ENCODE results near the gene DDX47.

Gene DDX47

DNA sequence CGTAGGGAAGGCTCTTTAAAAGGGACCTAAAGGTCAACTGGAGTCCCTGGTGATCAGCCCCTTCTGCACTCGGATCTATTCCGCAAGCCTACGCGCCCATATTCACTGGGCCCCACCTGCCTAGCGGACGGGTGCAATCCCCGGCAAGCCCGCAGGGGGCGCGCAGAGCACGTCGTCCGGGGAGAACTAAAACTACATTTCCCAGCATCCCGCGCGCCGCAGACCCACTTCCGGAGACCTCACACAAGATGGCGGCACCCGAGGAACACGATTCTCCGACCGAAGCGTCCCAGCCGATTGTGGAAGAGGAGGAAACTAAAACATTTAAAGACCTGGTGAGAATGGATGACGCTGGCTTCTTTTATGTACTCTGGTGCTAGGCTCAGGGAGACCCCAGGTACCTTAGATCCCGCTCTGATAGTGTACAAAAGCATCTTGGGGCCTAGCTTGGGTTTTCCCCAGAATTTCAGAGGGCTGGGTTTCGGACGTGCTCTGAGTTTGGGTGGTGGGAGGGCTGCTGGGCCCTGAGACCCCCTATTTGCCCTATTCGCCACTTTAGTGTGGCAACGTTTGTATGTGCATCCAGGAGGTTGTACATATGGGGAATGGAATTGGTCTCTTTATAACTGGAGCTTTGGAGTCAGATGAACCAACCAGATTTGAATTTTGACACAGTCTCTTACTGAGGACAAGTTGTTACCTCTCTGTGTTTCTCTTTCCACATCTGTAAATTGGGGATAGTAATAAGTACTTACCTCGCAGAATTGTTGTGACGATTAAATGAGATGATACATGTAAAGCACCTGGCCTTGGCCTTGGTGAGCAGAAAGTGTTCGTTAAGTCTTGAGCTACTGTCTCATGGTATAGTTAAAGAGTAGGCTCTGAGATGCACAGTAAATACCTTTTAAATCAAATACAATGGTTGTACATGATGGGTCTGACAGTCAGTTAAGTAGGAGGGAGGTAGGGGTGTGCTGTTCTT is at the start of gene DDX47:
Gene DDX47, plus strand, starts transcription at position 227 of the 982 bp plus-strand sequence. Its CDS starts 22 bp downstream, at position 249.
- DNase-seq (ENCODE audit: low read depth in 2 of 3, low spot score in 2 of 3): peak; percentile 92 to 98 (median 98)

DNA sequence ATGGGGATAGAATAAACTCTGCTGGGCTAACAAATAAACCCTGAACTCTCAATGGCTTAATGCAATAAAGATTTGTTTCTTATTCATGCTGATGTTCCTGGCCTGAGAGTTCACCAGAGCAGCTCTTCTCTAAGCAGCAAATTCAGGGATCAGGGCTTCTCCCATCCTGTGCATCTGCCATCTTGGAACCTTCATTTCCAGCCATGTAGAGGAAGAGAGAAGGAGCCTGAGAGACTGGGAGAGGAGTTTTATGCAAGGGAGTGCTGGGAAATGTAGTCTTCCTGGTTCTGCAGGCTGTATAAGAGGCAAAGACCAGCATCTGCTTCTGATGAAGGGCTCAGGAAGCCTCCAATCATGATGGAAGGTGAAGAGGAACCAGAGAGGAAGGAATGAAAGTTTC is 48.3 kb upstream of the DDX47 start:
- no peak for DNase-seq (ENCODE audit: low read depth in 2 of 3, low spot score in 2 of 3)

- DNase-seq (ENCODE audit: low read depth in 2 of 3, low spot score in 2 of 3): no peak
Measured at GRCh38 chr12:12770262-12770661, 42.9 kb upstream of the DDX47 start.

DNA sequence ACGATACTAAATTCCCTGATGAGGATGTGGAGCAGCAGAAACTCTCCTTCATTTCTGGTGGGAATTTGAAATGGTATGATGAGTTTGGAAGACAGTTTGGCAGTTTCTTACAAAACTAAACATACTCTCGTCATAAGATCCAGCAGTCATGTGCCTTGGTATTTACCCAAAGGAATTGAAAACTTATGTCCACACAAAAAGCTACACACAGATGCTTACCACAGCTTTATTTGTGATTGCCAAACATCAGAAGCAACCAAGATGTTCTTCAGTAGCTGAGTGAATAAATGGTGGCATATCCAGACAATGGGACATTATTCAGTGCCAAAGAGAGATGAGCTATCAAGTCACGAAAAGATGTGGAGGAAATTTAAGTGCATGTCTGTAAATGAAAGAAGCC is 38.4 kb upstream of the DDX47 start:
- no peak for DNase-seq (ENCODE audit: low read depth in 2 of 3, low spot score in 2 of 3)

DNA sequence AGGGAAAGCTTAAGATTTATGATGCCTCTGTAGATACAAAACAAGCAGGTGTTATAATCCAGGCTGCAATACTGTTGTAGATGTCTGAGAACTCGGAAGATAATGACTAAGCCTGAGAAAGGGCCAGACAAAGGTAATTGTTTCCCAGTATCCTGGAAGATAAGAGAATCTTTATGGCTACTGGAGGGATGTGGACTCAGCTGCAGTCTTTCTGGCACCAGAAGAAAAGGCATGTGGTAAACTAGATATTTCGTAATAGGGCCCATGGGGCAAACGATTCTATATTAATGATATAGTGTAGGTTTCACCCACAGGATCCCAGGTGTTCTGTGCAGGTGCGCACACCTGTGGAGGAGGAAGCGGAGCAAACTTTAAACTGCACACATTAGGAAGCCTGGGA is 36.9 kb upstream of the DDX47 start:
- DNase-seq (ENCODE audit: low read depth in 2 of 3, low spot score in 2 of 3): no peak

DNA sequence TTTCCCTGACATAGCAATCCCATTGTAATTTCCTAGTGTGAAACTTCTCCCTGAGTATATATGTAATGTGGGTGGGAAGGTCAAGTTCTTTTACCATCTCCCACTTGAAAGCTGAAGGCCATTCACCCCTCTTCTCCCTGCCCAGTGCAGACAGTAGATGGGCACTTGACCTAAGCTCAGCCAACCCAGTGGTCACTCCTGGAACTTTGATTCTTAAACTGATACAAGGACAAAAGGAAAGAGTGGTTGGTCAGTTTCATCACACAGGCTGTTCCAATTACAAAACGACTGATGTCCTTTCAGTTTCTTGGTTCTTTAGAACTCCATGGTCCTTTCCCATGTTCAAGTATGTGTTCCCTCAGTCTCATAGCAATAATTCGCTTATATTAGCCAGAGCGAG is 36.1 kb upstream of the DDX47 start:
- no peak for DNase-seq (ENCODE audit: low read depth in 2 of 3, low spot score in 2 of 3)

- DNase-seq (ENCODE audit: low read depth in 2 of 3, low spot score in 2 of 3): no peak
Measured at GRCh38 chr12:12779007-12779406, 34.1 kb upstream of the DDX47 start.

- no peak for DNase-seq (ENCODE audit: low read depth in 2 of 3, low spot score in 2 of 3)
Measured at GRCh38 chr12:12779529-12779928, 33.6 kb upstream of the DDX47 start.

DNA sequence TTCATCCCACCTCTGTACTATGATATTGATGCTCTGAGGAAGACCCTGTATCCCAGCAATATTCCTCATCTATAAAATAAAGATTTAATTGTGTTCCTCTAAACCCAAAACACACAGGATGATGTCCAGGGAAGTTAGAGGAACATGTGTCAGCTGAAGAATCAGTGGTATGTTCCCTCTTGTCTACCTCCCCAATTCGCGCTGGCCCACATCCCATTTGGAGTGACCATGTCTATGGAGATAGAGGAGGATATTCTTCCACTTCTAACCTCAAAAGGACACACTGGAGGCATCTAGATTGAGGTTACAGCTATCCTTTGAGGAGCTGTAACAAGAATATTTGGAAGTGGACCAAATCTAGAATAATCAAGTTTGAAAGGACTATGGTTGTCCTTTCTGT is 29.0 kb upstream of the DDX47 start:
- DNase-seq (ENCODE audit: low read depth in 2 of 3, low spot score in 2 of 3): no peak

DNA sequence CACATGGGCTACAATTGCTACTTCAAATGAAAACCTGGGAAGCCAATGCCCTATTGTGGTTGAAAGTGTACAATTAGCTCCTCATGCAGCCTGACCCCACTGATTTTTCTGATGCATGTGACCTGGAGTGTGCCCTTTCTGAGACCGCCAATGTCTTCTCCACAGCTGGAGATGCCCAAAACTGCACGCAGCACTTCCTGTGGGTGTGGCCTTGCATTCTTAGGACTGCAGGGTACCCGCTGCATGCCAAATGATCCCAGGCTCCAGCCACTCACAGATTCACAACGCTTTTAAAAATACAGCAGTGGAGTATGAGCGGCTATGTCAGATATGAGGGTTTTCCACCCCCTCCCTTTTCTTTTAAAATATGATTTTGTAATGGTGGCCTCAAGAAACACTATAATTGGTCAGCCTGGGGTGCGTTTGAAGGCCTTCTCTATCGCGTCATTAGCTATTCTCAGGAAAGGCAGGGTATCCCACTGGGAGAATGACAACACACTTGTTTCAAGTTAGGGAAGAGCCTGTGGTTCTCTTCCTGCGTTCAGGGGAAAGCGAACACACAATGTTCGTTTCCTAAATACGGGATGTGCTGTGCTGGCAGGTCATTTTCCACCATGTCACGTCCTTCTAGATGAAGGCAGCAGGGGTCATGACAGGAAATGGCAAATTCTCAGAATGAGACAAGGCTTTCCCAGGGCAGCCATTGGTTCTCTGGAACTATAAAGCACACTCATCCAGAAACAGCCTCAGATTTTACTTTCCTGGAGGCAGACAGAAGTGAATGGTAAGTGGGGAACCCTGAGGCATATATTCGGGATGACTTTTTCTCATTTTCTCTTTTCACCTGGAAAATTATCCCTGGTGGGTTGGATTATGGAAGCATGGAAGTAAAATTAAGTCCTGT is 28.0 kb upstream of the DDX47 start, which contains the start of gene APOLD1:
Gene APOLD1, plus strand, starts transcription at position 749 of the 904 bp plus-strand sequence. Its CDS starts 33 bp downstream, at position 782.
- DNase-seq (ENCODE audit: low read depth in 2 of 3, low spot score in 2 of 3): no peak

DNA sequence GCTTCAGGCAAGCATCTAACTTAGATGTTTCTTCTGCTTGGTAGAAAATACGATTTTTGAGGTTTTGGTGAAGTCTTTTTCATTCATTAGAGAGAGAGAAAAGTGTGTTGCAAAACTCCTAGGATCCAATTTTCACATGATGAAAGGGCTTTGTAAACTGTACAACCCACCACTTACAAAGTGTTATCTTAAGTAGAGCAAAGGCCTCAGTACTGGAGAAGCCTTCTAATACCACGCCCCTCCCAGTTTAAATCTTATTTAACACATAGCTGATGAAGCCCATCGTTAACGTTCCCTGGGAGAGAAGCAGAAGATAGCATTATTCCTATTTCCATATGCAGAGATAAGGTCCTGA is 26.8 kb upstream of the DDX47 start:
- no peak for DNase-seq (ENCODE audit: low read depth in 2 of 3, low spot score in 2 of 3)

GRCh38 chr12:12786706-12787601 is 26.2 kb upstream of the DDX47 start:
- DNase-seq (ENCODE audit: low read depth in 2 of 3, low spot score in 2 of 3): peak; percentile 32 to 63 (median 39)

DNA sequence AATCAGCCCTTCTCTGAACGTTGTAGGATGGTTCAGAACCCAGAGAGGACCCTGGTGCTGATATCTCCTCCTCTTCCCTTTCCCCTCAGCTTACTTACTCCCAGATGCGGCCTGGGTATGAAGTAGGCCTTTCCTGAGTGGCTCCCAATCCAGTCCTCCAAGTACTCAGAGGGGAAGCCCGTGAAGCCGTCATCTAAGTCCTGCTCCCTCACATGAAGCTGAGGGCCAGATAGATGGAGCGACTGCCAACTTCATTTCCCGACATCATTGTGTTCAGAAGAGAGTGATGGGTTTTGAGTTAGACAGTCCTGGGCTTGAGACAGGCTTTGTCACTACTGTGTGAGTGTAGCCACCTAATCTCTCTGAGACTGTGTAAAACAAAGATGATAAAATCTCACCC is 25.0 kb upstream of the DDX47 start:
- no peak for DNase-seq (ENCODE audit: low read depth in 2 of 3, low spot score in 2 of 3)

GRCh38 chr12:12788675-12789368 is 24.3 kb upstream of the DDX47 start:
- DNase-seq (ENCODE audit: low read depth in 2 of 3, low spot score in 2 of 3): peak in 1 of 3 experiments; percentile 40

DNA sequence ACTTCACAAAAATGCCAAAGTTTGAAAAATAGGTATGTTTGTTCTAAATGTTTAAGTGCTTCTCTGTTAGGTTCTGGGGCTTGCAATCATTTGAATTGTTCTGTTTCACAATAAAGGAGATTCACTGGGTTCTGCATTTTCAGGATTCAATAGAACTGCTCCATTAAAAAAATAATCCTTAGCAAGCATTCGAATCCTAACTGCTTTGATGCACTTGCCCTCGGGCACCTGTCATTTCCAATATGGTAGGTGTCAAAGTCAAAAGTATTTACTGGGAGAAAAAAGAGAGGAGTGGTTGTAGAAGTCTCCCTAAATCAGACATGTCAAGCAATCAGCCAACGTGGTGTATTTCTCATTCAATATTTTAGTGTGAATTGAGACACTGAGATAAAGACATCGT is 22.2 kb upstream of the DDX47 start:
- DNase-seq (ENCODE audit: low read depth in 2 of 3, low spot score in 2 of 3): no peak

GRCh38 chr12:12791756-12792369 is 21.3 kb upstream of the DDX47 start:
- DNase-seq (ENCODE audit: low read depth in 2 of 3, low spot score in 2 of 3): no peak

DNA sequence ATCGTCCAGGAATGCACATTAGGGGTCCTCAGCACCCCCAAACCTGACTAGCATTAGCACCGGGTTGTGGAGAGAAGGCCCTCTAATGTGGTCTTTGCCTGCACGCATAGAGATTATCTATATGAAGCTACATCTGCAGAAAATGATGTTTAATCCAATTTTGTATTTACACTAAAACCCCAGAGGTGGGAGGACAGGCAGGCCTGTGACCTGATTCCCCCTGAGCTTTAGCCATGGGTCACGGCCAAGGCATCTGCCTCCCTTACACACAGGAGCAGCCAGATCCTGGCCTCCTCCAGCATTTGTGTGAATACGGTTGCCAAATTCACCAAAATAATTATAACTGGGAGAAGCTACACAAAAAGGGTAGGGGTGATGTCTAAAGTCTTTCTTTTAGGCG is 20.7 kb upstream of the DDX47 start:
- no peak for DNase-seq (ENCODE audit: low read depth in 2 of 3, low spot score in 2 of 3)

DNA sequence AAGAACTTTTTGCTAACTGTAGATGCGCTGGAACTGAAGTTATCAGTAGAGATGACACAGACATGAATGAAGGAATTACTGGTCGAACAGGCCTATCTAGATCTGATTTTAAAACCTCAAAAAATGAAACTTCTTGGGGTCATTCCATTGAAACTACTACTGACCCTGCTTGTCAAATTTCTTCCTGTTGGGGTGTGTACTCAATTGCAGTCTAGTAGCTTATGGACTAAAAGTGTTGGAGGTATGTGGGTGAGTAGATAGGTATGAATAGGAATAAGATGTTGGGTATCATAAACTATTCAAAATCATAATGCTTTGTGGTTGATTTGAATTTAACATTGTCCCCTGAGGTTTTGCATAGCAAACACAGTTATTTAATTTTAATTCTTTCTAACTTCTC is 18.5 kb upstream of the DDX47 start:
- DNase-seq (ENCODE audit: low read depth in 2 of 3, low spot score in 2 of 3): no peak

DNA sequence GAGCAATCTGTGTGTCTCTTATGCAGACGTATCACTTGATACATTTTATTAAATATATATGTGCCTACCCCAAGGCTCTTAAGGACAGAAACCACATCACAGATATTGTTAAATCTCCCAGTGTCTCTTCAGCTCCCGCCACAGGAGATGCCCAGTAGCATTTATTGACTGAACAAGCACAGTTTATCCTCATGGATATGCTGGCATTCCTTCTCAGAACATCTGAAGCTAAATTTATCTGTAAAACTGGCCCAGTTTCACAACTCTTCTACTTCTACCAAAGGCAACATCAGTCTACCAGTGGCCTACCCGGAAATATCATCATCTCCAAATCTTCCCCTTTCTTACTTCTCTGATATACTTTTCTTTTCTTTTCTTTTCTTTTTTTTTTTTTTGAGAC is 17.0 kb upstream of the DDX47 start:
- DNase-seq (ENCODE audit: low read depth in 2 of 3, low spot score in 2 of 3): no peak

Measured in activated CD8-positive, alpha-beta memory T cell treated with anti-CD3 and anti-CD28 coated beads for 48 hours (primary cell).